ENCODE data around the gene SI. TPM values are rescaled to one million over a fixed set of nuclear protein-coding genes. Genes with fewer than 3 reads are reported as not detected.

Gene SI
- under 1 TPM; 0.40 to 0.96 TPM for total RNA-seq

- H3K4me3 ChIP-seq, result no peak within 1 kb of the TSS
- DNase-seq (ENCODE audit: low spot score), result no peak
- intact Hi-C loops (cut with DNase I), result no loop called here
Measured at GRCh38 chr3:165078293-165078692, at the start of gene SI. SI (minus strand) TSS chr3:165078496; CDS start chr3:165076012, 2,484 bp downstream.

GRCh38 chr3:165125836-165126235, 47.5 kb upstream of the SI start:
- H3K27ac ChIP-seq, result no peak overlapping the region
- H3K4me3 ChIP-seq, result no peak overlapping the region
- DNase-seq (ENCODE audit: low spot score), result no peak
- intact Hi-C loops (cut with DNase I), result no loop called here
- no peaks in the 10 kb centered on the region for H3K4me1 ChIP-seq (replicated peaks)
- no peaks in the 10 kb centered on the region for H3K27me3 ChIP-seq (replicated peaks; ENCODE audit: insufficient read depth)
- no peaks in the 10 kb centered on the region for H3K36me3 ChIP-seq
- H3K9me3 ChIP-seq, result no peaks in the 10 kb centered on the region
- TF ChIP-seq POLR2AphosphoS5 (IDR thresholded peaks at IDR 0.05) (no peak), POLR2A (IDR thresholded peaks at IDR 0.05) (no peak), CTCF (IDR thresholded peaks at IDR 0.05) (no peak)

More at GRCh38 chr3:165078293-165078692, at the start of gene SI:
- Histone ChIP-seq H3K9me3 (no peaks in the 10 kb centered on the region), H3K4me1 (replicated peaks) (no peaks in the 10 kb centered on the region), H3K27ac (no peak within 1 kb of the TSS), H3K36me3 (no peaks in the 10 kb centered on the region), H3K27me3 (replicated peaks; ENCODE audit: insufficient read depth) (no peaks in the 10 kb centered on the region)
- TF ChIP-seq CTCF (IDR thresholded peaks at IDR 0.05) (no peak), POLR2AphosphoS5 (IDR thresholded peaks at IDR 0.05) (no peak), POLR2A (IDR thresholded peaks at IDR 0.05) (no peak)

- TF ChIP-seq POLR2A (IDR thresholded peaks at IDR 0.05), result no peak
- no peak for TF ChIP-seq POLR2AphosphoS5 (IDR thresholded peaks at IDR 0.05)
- TF ChIP-seq CTCF (IDR thresholded peaks at IDR 0.05), result no peak
- intact Hi-C loops (cut with DNase I), result no loop called here
- H3K4me1 ChIP-seq (replicated peaks), result no peaks in the 10 kb centered on the region
- WGBS, result 60% methylated on average over 1 of the region's 1 CpG
- DNase-seq (ENCODE audit: low spot score), result no peak
- no peaks in the 10 kb centered on the region for H3K36me3 ChIP-seq
- H3K27me3 ChIP-seq (replicated peaks; ENCODE audit: insufficient read depth), result no peaks in the 10 kb centered on the region
- no peak overlapping the region for H3K4me3 ChIP-seq
- H3K9me3 ChIP-seq, result no peaks in the 10 kb centered on the region
- no peak overlapping the region for H3K27ac ChIP-seq
Measured at GRCh38 chr3:165111401-165111800, 33.1 kb upstream of the SI start.

GRCh38 chr3:165103616-165104015, 25.3 kb upstream of the SI start:
- DNase-seq (ENCODE audit: low spot score), result no peak
- Histone ChIP-seq H3K4me1 (replicated peaks) (no peaks in the 10 kb centered on the region), H3K27me3 (replicated peaks; ENCODE audit: insufficient read depth) (no peaks in the 10 kb centered on the region), H3K36me3 (no peaks in the 10 kb centered on the region), H3K27ac (no peak overlapping the region), H3K4me3 (no peak overlapping the region), H3K9me3 (no peaks in the 10 kb centered on the region)
- intact Hi-C loops (cut with DNase I), result no loop called here
- TF ChIP-seq POLR2A (IDR thresholded peaks at IDR 0.05) (no peak), POLR2AphosphoS5 (IDR thresholded peaks at IDR 0.05) (no peak), CTCF (IDR thresholded peaks at IDR 0.05) (no peak)
- WGBS, result 43% methylated on average over 1 of the region's 1 CpG

- H3K27ac ChIP-seq, result no peak overlapping the region
- no peak for DNase-seq (ENCODE audit: low spot score)
Measured at GRCh38 chr3:165082650-165083049, 4.4 kb upstream of the SI start.

More at GRCh38 chr3:165082650-165083049, 4.4 kb upstream of the SI start:
- H3K36me3 ChIP-seq, result no peaks in the 10 kb centered on the region
- no peaks in the 10 kb centered on the region for H3K4me1 ChIP-seq (replicated peaks)
- H3K4me3 ChIP-seq, result no peak overlapping the region
- intact Hi-C loops (cut with DNase I), result no loop called here
- TF ChIP-seq POLR2A (IDR thresholded peaks at IDR 0.05) (no peak), POLR2AphosphoS5 (IDR thresholded peaks at IDR 0.05) (no peak), CTCF (IDR thresholded peaks at IDR 0.05) (no peak)
- H3K27me3 ChIP-seq (replicated peaks; ENCODE audit: insufficient read depth), result no peaks in the 10 kb centered on the region
- no peaks in the 10 kb centered on the region for H3K9me3 ChIP-seq
